GM12878 (cell line): Measurements from ENCODE around the gene MEGF6. TPM values are rescaled to one million over a fixed set of nuclear protein-coding genes. Genes with fewer than 3 reads are reported as not detected.

Experiments used
- CREB1 ChIP-seq: IDR thresholded peaks from 2 replicates; pipeline ENCODE4 v1.6.1; 2012; ENCODE audit warnings: low read depth, mild to moderate bottlenecking, inconsistent platforms
- E2F4 ChIP-seq: IDR thresholded peaks from 2 replicates; pipeline ENCODE4 v1.6.1; 2012; ENCODE audit warnings: low read depth, low read length, improper control_type of control experiment
- IKZF2 ChIP-seq, 2 experiments: fragments of 450-650 bp; IDR thresholded peaks; 2 replicates each; pipeline ENCODE4 v1.6.1; 2017; ENCODE audit warnings: mild to moderate bottlenecking in 2 of 2, moderate library complexity in 2 of 2
- NFIC ChIP-seq: IDR thresholded peaks from 2 replicates; pipeline ENCODE4 v1.6.1; 2012; ENCODE audit warnings: low read depth, mild to moderate bottlenecking, inconsistent platforms, low read length, moderate library complexity
- TCF12 ChIP-seq: IDR thresholded peaks from 2 replicates; pipeline ENCODE4 v1.6.1; 2011; ENCODE audit warnings: low read depth, mild to moderate bottlenecking, low read length
- ZBED1 ChIP-seq: IDR thresholded peaks from 2 replicates; pipeline ENCODE4 v1.6.1; 2016; ENCODE audit warnings: borderline replicate concordance
- polyA plus RNA-seq, 11 experiments: library from polyadenylated mRNA; depleted of rRNA in 4 of 11; unstranded in 6 of 11; stranded (reverse) in 5 of 11; fragments of >200 nt; fragmentation: Nextera tagmentation in 4 of 11; fragmentation: Illumina TruSeq in 1 of 11; extraction: Ambion mirVana in 4 of 11; extraction: Trizol in 1 of 11; gene quantifications; 1 replicate in 1 of 11; 2 replicates in 10 of 11; pipeline versions ENCODE4 v1.2.1 to v1.2.3, GENCODE V29; 2011 to 2016; ENCODE audit warnings: inconsistent platforms in 2 of 11, missing spikeins in 2 of 11, low read depth in 1 of 11
- total RNA-seq, 4 experiments: library from RNA; depleted of rRNA in 3 of 4; stranded (reverse); fragments of >200 nt in 3 of 4; fragmentation: Illumina TruSeq in 1 of 4; extraction: Trizol in 1 of 4; gene quantifications; 2 replicates each; pipeline versions ENCODE4 v1.2.1 to v1.2.3, GENCODE V29; 2013 to 2021
- TF ChIP-seq, protein P1 (sequence below), 3 experiments: IDR thresholded peaks in 2 of 3; conservative IDR thresholded peaks in 1 of 3; 2 replicates each; pipeline ENCODE4 v1.5.1; 2011; ENCODE audit warnings: low read depth in 3 of 3, low read length in 3 of 3, mild to moderate bottlenecking in 3 of 3, control low read depth in 2 of 3, moderate library complexity in 2 of 3, inconsistent platforms in 1 of 3, mixed read lengths in 1 of 3; ENCODE audit not compliant: control insufficient read depth in 2 of 3, insufficient read depth in 1 of 3; ENCODE audit errors: extremely low read depth in 1 of 3
- TF ChIP-seq, protein P2 (sequence below): fragments of 450-650 bp; formaldehyde crosslinking; IDR thresholded peaks from 2 replicates; pipeline ENCODE4 v1.4.0; 2020; ENCODE audit warnings: mild to moderate bottlenecking, moderate library complexity

MEGF6 gene
- total and polyA plus RNA-seq, 10 of the 15 experiments (the other 5 are each of a cell fraction or from before 2014, with no cell fraction given) = 0.03 to 0.41 TPM; not detected in 8

DNA sequence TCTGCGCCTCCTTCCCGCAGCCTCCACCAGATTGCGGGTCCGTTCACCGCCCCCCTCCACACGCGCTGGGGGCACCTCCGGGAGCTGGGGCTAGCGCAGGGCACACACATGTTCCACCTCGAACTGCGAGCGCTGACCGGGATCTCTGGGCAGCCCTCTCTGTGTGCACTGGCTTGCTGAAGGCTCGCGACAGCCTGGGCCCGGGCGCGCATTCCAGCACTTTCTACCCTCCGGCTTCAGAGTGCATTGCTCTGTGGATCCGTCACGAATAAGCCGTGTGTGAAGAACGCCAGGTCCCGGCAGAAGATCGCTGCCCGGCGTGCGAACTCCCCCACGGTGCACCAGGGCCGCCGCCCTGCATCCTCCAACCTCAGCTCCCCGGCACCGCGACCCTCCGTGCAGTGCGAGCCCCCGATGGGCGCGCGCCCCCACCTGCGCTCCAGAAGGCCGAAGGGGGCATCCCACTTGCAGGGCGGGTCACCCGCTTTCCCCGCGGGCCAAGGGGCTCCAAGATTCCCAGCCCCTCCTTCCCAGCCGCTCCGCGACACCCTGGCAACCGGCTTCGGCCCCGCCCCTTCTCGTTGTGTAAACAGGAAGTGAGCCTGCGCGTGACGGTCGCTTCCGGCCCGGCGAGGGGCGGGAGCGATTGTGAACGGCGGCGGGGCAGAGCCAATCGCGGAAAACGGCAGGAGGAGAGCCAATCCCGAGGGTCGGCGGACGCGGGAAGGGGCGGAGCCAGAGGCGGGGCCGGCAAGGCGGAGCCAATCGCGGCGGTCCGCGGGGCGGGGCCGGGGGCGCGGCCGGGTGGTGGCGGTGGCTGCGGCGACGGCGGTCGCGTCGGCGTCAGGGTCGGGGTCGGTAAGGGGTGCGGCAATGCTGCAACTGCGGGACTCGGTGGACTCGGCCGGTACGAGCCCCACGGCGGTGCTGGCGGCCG, 13.2 kb upstream of the MEGF6 start, which contains the start of gene TPRG1L (continued):
- TF ChIP-seq, protein P1, sequence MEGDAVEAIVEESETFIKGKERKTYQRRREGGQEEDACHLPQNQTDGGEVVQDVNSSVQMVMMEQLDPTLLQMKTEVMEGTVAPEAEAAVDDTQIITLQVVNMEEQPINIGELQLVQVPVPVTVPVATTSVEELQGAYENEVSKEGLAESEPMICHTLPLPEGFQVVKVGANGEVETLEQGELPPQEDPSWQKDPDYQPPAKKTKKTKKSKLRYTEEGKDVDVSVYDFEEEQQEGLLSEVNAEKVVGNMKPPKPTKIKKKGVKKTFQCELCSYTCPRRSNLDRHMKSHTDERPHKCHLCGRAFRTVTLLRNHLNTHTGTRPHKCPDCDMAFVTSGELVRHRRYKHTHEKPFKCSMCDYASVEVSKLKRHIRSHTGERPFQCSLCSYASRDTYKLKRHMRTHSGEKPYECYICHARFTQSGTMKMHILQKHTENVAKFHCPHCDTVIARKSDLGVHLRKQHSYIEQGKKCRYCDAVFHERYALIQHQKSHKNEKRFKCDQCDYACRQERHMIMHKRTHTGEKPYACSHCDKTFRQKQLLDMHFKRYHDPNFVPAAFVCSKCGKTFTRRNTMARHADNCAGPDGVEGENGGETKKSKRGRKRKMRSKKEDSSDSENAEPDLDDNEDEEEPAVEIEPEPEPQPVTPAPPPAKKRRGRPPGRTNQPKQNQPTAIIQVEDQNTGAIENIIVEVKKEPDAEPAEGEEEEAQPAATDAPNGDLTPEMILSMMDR (IDR thresholded peaks at IDR 0.05 in 2 of 3, conservative IDR thresholded peaks at IDR 0.05 in 1 of 3; ENCODE audit: control insufficient read depth in 2 of 3, extremely low read depth in 1 of 3, insufficient read depth in 1 of 3, low read depth in 3 of 3, low read length in 3 of 3) = no peak
- TF ChIP-seq E2F4 (no peak), IKZF2 (IDR thresholded peaks at IDR 0.05) (peak in 1 of 2 experiments; percentile 14; a peak in 1 of 4 replicates), NFIC (no peak), TCF12 (no peak), CREB1 (peak; percentile 83), ZBED1 (no peak)
- TF ChIP-seq, protein P2, sequence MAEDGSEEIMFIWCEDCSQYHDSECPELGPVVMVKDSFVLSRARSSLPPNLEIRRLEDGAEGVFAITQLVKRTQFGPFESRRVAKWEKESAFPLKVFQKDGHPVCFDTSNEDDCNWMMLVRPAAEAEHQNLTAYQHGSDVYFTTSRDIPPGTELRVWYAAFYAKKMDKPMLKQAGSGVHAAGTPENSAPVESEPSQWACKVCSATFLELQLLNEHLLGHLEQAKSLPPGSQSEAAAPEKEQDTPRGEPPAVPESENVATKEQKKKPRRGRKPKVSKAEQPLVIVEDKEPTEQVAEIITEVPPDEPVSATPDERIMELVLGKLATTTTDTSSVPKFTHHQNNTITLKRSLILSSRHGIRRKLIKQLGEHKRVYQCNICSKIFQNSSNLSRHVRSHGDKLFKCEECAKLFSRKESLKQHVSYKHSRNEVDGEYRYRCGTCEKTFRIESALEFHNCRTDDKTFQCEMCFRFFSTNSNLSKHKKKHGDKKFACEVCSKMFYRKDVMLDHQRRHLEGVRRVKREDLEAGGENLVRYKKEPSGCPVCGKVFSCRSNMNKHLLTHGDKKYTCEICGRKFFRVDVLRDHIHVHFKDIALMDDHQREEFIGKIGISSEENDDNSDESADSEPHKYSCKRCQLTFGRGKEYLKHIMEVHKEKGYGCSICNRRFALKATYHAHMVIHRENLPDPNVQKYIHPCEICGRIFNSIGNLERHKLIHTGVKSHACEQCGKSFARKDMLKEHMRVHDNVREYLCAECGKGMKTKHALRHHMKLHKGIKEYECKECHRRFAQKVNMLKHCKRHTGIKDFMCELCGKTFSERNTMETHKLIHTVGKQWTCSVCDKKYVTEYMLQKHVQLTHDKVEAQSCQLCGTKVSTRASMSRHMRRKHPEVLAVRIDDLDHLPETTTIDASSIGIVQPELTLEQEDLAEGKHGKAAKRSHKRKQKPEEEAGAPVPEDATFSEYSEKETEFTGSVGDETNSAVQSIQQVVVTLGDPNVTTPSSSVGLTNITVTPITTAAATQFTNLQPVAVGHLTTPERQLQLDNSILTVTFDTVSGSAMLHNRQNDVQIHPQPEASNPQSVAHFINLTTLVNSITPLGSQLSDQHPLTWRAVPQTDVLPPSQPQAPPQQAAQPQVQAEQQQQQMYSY (CRISPR knock-in tag) = no peak
- TF ChIP-seq, all 136 proteins: peak for 41
